ENCODE measurements around the gene RPH3AL. TPM values are rescaled to one million over a fixed set of nuclear protein-coding genes. Genes with fewer than 3 reads are reported as not detected.

Gene RPH3AL
- total and polyA plus RNA-seq, 10 of the 15 experiments (the other 5 are each of a cell fraction or from before 2014, with no cell fraction given), result 0.04 to 1.2 (median 0.47) TPM; not detected in 2

GRCh38 chr17:214881-215331 is 137.7 kb downstream of the RPH3AL start (continued):
- TF ChIP-seq ZBTB4 (CRISPR knock-in tag; IDR thresholded peaks at IDR 0.05), result no peak

GRCh38 chr17:213286-214105 is 139.1 kb downstream of the RPH3AL start:
- Histone ChIP-seq H3K4me1 (ENCODE audit: control insufficient read depth, insufficient read depth, low read length) (no peaks in the 10 kb centered on the region), H2AFZ (ENCODE audit: control insufficient read depth, low read depth, low read length) (no peak overlapping the region), H3K79me2 (ENCODE audit: control insufficient read depth, insufficient read depth, low read length) (no peaks in the 10 kb centered on the region), H3K4me3 (no peak overlapping the region), H3K9me3 (replicated peaks; ENCODE audit: control insufficient read depth, insufficient read depth, low read length) (no peaks in the 10 kb centered on the region; the same call in 2 of the 3 replicates), H3K9ac (ENCODE audit: control insufficient read depth, insufficient read depth, low read length) (no peak overlapping the region), H3K4me2 (ENCODE audit: control insufficient read depth, insufficient read depth) (no peak overlapping the region), H3K27me3 (replicated peaks in 1 of 2; ENCODE audit: control insufficient read depth in 2 of 2, insufficient read depth in 2 of 2, low read length in 1 of 2) (no peaks in the 10 kb centered on the region; a peak in 1 of 4 replicates), H3K36me3 (ENCODE audit: control insufficient read depth in 2 of 2, insufficient read depth in 2 of 2, low read length in 1 of 2) (no peaks in the 10 kb centered on the region), H3K27ac (ENCODE audit: control insufficient read depth, insufficient read depth) (no peak overlapping the region), H4K20me1 (ENCODE audit: control insufficient read depth, insufficient read depth) (no peaks in the 10 kb centered on the region)
- no peak for FAIRE-seq
- ChIA-PET SMC1A (ENCODE audit: uncharacterized antibody, unreplicated experiment) (no interaction called here), RAD21 (ENCODE audit: unreplicated experiment) (no interaction called here), POLR2A (no interaction called here), CTCF (no interaction called here)
- intact Hi-C loops (cut with micrococcal nuclease; ENCODE audit: unreplicated experiment) (no loop called here), in situ Hi-C loops (cut with MboI) (no loop called here)
- 64% methylated on average over 25 of the region's 25 CpGs for WGBS (ENCODE audit: insufficient coverage, insufficient replicate concordance, low lambda C conversion rate, missing lambda C conversion rate)
- DNase-seq (ENCODE audit: low read depth, low spot score), result no peak
- ATAC-seq, result no peak
- BruUV-seq (replicated peaks), result no TSS peak
- TF ChIP-seq RB1 (IDR thresholded peaks at IDR 0.05; ENCODE audit: borderline replicate concordance), result no peak
- no peak for TF ChIP-seq STAT1 (conservative IDR thresholded peaks at IDR 0.05)
- no peak for TF ChIP-seq ETV6 (conservative IDR thresholded peaks at IDR 0.05 in 1 of 2, IDR thresholded peaks at IDR 0.05 in 1 of 2; ENCODE audit: borderline replicate concordance in 1 of 2, low read depth in 1 of 2)
- no peak for TF ChIP-seq STAT3 (IDR thresholded peaks at IDR 0.05; ENCODE audit: low read depth, low read length)
- TF ChIP-seq MLLT1 (IDR thresholded peaks at IDR 0.05), result no peak
- TF ChIP-seq NR2C1 (IDR thresholded peaks at IDR 0.05), result no peak
- no peak for TF ChIP-seq POLR2AphosphoS5 (IDR thresholded peaks at IDR 0.05; ENCODE audit: low read length)
- TF ChIP-seq RBBP5 (conservative IDR thresholded peaks at IDR 0.05), result no peak
- TF ChIP-seq HSF1 (IDR thresholded peaks at IDR 0.05; ENCODE audit: low read depth, low read length), result no peak
- no peak for TF ChIP-seq BACH1 (IDR thresholded peaks at IDR 0.05; ENCODE audit: borderline replicate concordance)
- TF ChIP-seq BCL11A (IDR thresholded peaks at IDR 0.05; ENCODE audit: low read depth, low read length), result no peak
- no peak for TF ChIP-seq TAF1 (IDR thresholded peaks at IDR 0.05; ENCODE audit: borderline replicate concordance, low read depth, low read length)
- TF ChIP-seq CHD4 (IDR thresholded peaks at IDR 0.05), result no peak
- no peak for TF ChIP-seq CHD1 (IDR thresholded peaks at IDR 0.05; ENCODE audit: low read depth, low read length)
- TF ChIP-seq PML (IDR thresholded peaks at IDR 0.05; ENCODE audit: low read length), result no peak
- TF ChIP-seq SMAD1 (IDR thresholded peaks at IDR 0.05; ENCODE audit: low read depth, partially characterized antibody), result no peak
- no peak for TF ChIP-seq CREB1 (IDR thresholded peaks at IDR 0.05; ENCODE audit: low read depth)
